Effector memory CD4-positive, alpha-beta T cell (primary cell): ENCODE results near the gene USP4.
"Not testable (repeated sequence)": the region's sequence is repeated elsewhere in the genome, so short reads cannot be mapped to it uniquely, and the experiment has no call there.

Source experiments
- DNase-seq, 3 donors: peaks; one replicate each; pipeline ENCODE4 v3.0.0-alpha.2; 2020
- H3K27ac ChIP-seq: 2 replicates; pipeline ENCODE4 v1.7.0; 2013; ENCODE audit warnings: mild to moderate bottlenecking, low read length, moderate library complexity; ENCODE audit not compliant: insufficient read depth, poor library complexity, severe bottlenecking
- H3K27me3 ChIP-seq: replicated peaks from 2 replicates; pipeline ENCODE4 v1.7.0; 2013; ENCODE audit warnings: mild to moderate bottlenecking, low read length; ENCODE audit not compliant: insufficient read depth, control insufficient read depth, poor library complexity, severe bottlenecking
- H3K36me3 ChIP-seq: 2 replicates; pipeline ENCODE4 v1.7.0; 2013; ENCODE audit warnings: mild to moderate bottlenecking, low read length, moderate library complexity; ENCODE audit not compliant: control insufficient read depth, insufficient read depth
- H3K4me1 ChIP-seq: 2 replicates; pipeline ENCODE4 v1.7.0; 2013; ENCODE audit warnings: low read length, mild to moderate bottlenecking; ENCODE audit not compliant: control insufficient read depth, insufficient read depth, poor library complexity, severe bottlenecking
- H3K4me3 ChIP-seq: 2 replicates; pipeline ENCODE4 v1.7.0; 2013; ENCODE audit warnings: low read length, low read depth, mild to moderate bottlenecking; ENCODE audit not compliant: insufficient read depth, poor library complexity, severe bottlenecking
- H3K9me3 ChIP-seq: 2 replicates; pipeline ENCODE4 v1.7.0; 2013; ENCODE audit warnings: mild to moderate bottlenecking, low read length, moderate library complexity; ENCODE audit not compliant: control insufficient read depth

The USP4 gene

GRCh38 chr3:49255718-49256511, 83.9 kb downstream of the USP4 start:
- DNase-seq = no peak
- H3K4me1 ChIP-seq = no peaks in the 10 kb centered on the region
- H3K27me3 ChIP-seq = no peaks in the 10 kb centered on the region
- H3K9me3 ChIP-seq = no peaks in the 10 kb centered on the region
- H3K4me3 ChIP-seq = no peak overlapping the region
- no peaks in the 10 kb centered on the region for H3K36me3 ChIP-seq
- H3K27ac ChIP-seq = no peak overlapping the region

GRCh38 chr3:49255112-49255511, 84.7 kb downstream of the USP4 start:
- Histone ChIP-seq H3K9me3 (no peaks in the 10 kb centered on the region), H3K4me1 (no peaks in the 10 kb centered on the region), H3K36me3 (no peaks in the 10 kb centered on the region), H3K27ac (no peak overlapping the region), H3K4me3 (no peak overlapping the region), H3K27me3 (no peaks in the 10 kb centered on the region)
- no peak for DNase-seq

- DNase-seq = no peak
- H3K27me3 ChIP-seq = no peaks in the 10 kb centered on the region
- no peak overlapping the region for H3K27ac ChIP-seq
- H3K4me1 ChIP-seq = no peaks in the 10 kb centered on the region
- no peaks in the 10 kb centered on the region for H3K36me3 ChIP-seq
- H3K9me3 ChIP-seq = no peaks in the 10 kb centered on the region
- H3K4me3 ChIP-seq = no peak overlapping the region
Measured at GRCh38 chr3:49253512-49253911, 86.3 kb downstream of the USP4 start.

DNA sequence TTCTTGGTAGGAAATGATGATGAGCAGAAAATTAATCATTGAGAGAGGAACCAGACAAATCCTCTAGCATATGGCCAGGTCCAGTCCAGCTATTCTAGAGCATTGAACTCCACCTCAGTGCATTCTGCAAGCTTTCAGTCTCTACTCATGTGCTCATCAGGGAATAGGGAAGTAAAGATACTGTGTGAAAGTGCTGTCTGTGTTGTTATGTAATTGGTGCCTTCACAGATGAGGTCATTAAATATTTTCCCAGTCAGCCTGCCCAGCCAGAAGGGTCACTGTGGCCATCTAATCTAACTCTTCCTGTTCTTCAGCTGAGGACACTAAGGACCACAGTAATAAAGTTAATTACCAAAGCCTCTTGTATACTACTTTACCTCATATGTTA, 91.0 kb downstream of the USP4 start:
- Histone ChIP-seq H3K27me3 (no peaks in the 10 kb centered on the region), H3K4me1 (no peaks in the 10 kb centered on the region), H3K27ac (no peak overlapping the region), H3K36me3 (no peaks in the 10 kb centered on the region), H3K9me3 (no peaks in the 10 kb centered on the region), H3K4me3 (no peak overlapping the region)
- no peak for DNase-seq

GRCh38 chr3:49244581-49245205, 95.2 kb downstream of the USP4 start:
- H3K27me3 ChIP-seq = no peaks in the 10 kb centered on the region
- no peaks in the 10 kb centered on the region for H3K9me3 ChIP-seq
- H3K36me3 ChIP-seq = no peaks in the 10 kb centered on the region
- H3K4me1 ChIP-seq = no peaks in the 10 kb centered on the region
- no peak overlapping the region for H3K27ac ChIP-seq
- DNase-seq = no peak
- no peak overlapping the region for H3K4me3 ChIP-seq

DNA sequence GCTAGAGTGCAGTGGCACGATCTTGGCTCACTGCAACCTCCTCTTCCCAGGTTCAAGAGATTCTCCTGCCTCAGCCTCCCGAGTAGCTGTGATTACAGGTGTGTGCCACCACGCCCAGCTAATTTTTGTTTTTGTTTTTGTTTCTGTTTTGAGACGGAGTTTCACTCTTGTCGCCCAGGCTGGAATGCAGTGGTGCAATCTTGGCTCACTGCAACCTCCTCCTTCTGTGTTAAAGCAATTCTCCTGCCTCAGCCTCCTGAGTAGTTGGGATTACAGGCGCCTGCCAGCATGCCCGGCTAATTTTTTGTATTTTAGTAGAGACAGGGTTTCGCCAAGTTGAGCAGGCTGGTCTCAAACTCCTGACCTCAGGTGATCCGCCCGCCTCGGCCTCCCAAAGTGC, 99.8 kb downstream of the USP4 start:
- H3K4me1 ChIP-seq, H3K27ac ChIP-seq, DNase-seq, H3K27me3 ChIP-seq, H3K36me3 ChIP-seq, H3K4me3 ChIP-seq, H3K9me3 ChIP-seq: not testable (repeated sequence)

DNA sequence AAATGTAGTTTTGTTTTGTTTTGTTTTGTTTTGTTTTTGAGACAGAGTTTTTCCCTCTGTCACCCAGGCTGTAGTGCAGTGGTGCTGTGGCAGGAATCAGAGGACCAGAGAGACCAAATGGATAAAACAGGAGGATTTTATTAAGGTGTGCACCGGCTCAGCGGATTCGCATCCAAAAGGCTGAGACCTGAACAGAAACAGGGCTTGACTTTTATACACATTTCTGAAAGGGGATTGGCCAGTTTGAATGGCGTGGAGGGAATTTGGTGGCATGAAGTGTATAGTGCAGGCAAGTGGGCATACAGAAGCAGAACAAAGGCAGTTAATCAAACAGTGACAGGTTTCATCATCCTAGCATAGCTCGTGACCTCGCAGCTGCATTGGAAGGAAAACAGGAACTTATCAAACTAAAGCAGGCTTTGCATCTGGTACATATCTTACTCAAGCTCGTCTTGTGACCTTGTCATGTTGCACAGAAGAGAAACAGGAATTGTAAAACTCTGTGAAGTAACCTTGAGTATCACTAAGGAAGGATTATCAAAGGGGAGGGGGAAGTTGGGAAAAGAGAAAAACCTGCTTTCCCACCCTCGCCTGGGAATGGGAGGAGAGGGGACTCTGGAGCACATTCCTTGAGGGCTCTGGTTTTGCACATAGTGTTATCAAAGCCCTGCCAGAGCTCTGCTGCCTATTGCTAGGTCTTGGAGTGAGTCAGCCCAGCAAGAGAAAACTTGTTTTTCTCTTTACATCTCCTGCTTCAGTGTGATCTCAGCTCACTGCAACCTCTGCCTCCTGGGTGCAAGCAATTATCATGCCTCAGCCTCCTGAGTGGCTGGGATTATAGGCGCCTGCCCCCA, 101.4 kb downstream of the USP4 start:
- no peak overlapping the region for H3K27ac ChIP-seq
- H3K4me3 ChIP-seq = no peak overlapping the region
- DNase-seq = no peak
- H3K27me3 ChIP-seq = no peaks in the 10 kb centered on the region
- H3K36me3 ChIP-seq = no peaks in the 10 kb centered on the region
- H3K9me3 ChIP-seq = no peaks in the 10 kb centered on the region
- H3K4me1 ChIP-seq = no peaks in the 10 kb centered on the region

- no peak overlapping the region for H3K27ac ChIP-seq
- H3K4me1 ChIP-seq = no peaks in the 10 kb centered on the region
- H3K9me3 ChIP-seq = peaks cover 6% of the 10 kb centered on the region
- H3K4me3 ChIP-seq = no peak overlapping the region
- H3K36me3 ChIP-seq = no peaks in the 10 kb centered on the region
- DNase-seq = no peak
- no peaks in the 10 kb centered on the region for H3K27me3 ChIP-seq
Measured at GRCh38 chr3:49237344-49237743, 102.5 kb downstream of the USP4 start.

- Histone ChIP-seq H3K9me3 (peaks cover 6% of the 10 kb centered on the region), H3K36me3 (no peaks in the 10 kb centered on the region), H3K27me3 (no peaks in the 10 kb centered on the region), H3K27ac (no peak overlapping the region), H3K4me1 (no peaks in the 10 kb centered on the region), H3K4me3 (no peak overlapping the region)
- DNase-seq = no peak
Measured at GRCh38 chr3:49236226-49236625, 103.6 kb downstream of the USP4 start.

DNA sequence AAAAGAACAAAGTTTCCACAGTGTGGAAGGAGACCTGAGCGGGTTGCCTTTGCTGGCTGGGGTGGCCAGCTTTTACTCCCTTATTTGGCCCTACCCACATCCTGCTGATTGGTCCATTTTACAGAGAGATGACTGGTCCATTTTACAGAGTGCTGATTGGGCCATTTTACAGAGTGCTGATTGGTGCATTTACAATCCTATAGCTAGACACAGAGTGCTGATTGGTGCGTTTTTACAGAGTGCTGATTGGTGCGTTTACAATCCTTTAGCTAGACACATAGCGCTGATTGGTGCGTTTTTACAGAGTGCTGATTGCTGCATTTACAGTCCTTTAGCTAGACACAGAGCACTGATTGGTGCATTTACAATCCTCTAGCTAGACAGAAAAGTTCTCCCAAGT, 111.0 kb downstream of the USP4 start:
- H3K4me3 ChIP-seq, H3K36me3 ChIP-seq, H3K4me1 ChIP-seq, H3K27ac ChIP-seq, DNase-seq, H3K27me3 ChIP-seq, H3K9me3 ChIP-seq: not testable (repeated sequence)
